Measurements from ENCODE around the gene RYR1. TPM values are rescaled to one million over a fixed set of nuclear protein-coding genes. Genes with fewer than 3 reads are reported as not detected.

The RYR1 gene
- total RNA-seq, 1 experiment from 2014 or later, result 4.1 TPM

- Histone ChIP-seq H3K79me2 (ENCODE audit: insufficient read depth, low read length) (no peaks in the 10 kb centered on the region), H3K4me3 (replicated peaks in 1 of 2; ENCODE audit: low read depth in 1 of 2, low read length in 2 of 2) (no peak overlapping the region), H3K9me3 (ENCODE audit: control insufficient read depth in 1 of 2, insufficient read depth in 1 of 2, low read depth in 1 of 2, low read length in 2 of 2) (no peaks in the 10 kb centered on the region), H3K27me3 (ENCODE audit: insufficient read depth, low read length) (no peaks in the 10 kb centered on the region), H3K9ac (ENCODE audit: low read length) (no peak overlapping the region), H2AFZ (ENCODE audit: low read depth, low read length, poor library complexity, severe bottlenecking) (no peak overlapping the region), H4K20me1 (ENCODE audit: insufficient read depth) (no peaks in the 10 kb centered on the region), H3K9me2 (ENCODE audit: insufficient read depth) (no peaks in the 10 kb centered on the region), H3K4me1 (ENCODE audit: control insufficient read depth in 1 of 2, insufficient read depth in 2 of 2, low read length in 2 of 2) (no peaks in the 10 kb centered on the region), H3K36me3 (ENCODE audit: control insufficient read depth in 1 of 2, insufficient read depth in 2 of 2, low read length in 2 of 2) (no peaks in the 10 kb centered on the region), H3K4me2 (ENCODE audit: low read length) (no peak overlapping the region), H3K27ac (ENCODE audit: low read depth, low read length) (no peak overlapping the region)
- ATAC-seq, result no peak
- intact Hi-C loops (cut with micrococcal nuclease), result no loop called here
- ChIA-PET RAD21 (ENCODE audit: low non-redundant PET in 1 of 2, low total read pairs in 2 of 2, uncharacterized antibody in 2 of 2, unreplicated experiment in 2 of 2) (no interaction called here), CTCF (no interaction called here), POLR2A (no interaction called here)
- BruUV-seq (replicated peaks), result no TSS peak
- DNase-seq (ENCODE audit: low read depth, low spot score), result no peak
- no peak for TF ChIP-seq CEBPB (IDR thresholded peaks at IDR 0.05; ENCODE audit: low read depth)
- no peak for TF ChIP-seq POLR2AphosphoS5 (IDR thresholded peaks at IDR 0.05; ENCODE audit: low read depth, low read length)
Observed at GRCh38 chr19:38580080-38580479, 146.6 kb downstream of the RYR1 start.

DNA sequence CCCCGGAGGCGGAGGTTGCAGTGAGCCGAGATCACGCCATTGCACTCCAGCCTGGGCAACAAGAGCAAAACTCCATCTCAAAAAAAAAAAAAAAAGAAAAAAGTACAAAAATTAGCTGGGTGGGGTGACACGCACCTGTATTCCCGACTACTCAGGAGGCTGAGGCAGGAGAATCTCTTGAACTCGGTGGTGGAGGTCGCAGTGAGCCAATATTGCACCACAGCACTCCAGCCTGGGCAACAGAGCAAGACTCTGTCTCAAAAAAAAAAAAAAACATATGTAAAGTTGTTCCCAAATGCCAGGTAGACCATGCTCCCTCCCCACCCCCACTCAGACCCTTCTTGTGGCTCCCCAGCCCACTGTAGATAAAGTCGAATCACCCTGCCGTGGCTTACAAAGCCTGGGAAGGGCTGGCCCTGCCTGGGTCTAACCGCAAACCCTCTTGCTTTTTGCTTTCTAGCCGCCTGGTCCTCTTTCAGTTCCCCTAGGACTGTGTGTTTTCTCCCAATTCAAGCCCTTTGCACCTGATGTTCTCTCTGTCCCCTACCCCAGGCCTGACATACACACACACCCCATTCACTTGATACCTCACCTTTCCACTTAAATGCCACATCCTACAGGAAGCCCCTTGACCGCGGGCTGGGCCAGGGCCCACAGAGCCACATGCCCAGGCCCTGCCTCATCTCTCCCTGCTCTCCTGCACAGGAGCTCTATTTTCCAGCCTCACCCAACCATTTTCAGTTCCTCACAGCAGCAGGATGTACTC is 149.9 kb downstream of the RYR1 start:
- Histone ChIP-seq H3K4me3 (replicated peaks in 1 of 2; ENCODE audit: low read depth in 1 of 2, low read length in 2 of 2) (no peak overlapping the region), H3K4me2 (ENCODE audit: low read length) (no peak overlapping the region), H3K79me2 (ENCODE audit: insufficient read depth, low read length) (no peaks in the 10 kb centered on the region), H3K36me3 (ENCODE audit: control insufficient read depth in 1 of 2, insufficient read depth in 2 of 2, low read length in 2 of 2) (no peaks in the 10 kb centered on the region), H3K27ac (ENCODE audit: low read depth, low read length) (no peak overlapping the region), H3K9me2 (ENCODE audit: insufficient read depth) (no peaks in the 10 kb centered on the region), H2AFZ (ENCODE audit: low read depth, low read length, poor library complexity, severe bottlenecking) (no peak overlapping the region), H3K4me1 (ENCODE audit: control insufficient read depth in 1 of 2, insufficient read depth in 2 of 2, low read length in 2 of 2) (no peaks in the 10 kb centered on the region), H3K9me3 (ENCODE audit: control insufficient read depth in 1 of 2, insufficient read depth in 1 of 2, low read depth in 1 of 2, low read length in 2 of 2) (no peaks in the 10 kb centered on the region), H3K27me3 (ENCODE audit: insufficient read depth, low read length) (no peaks in the 10 kb centered on the region), H4K20me1 (ENCODE audit: insufficient read depth) (no peaks in the 10 kb centered on the region), H3K9ac (ENCODE audit: low read length) (no peak overlapping the region)
- RAD21 ChIA-PET (ENCODE audit: low non-redundant PET in 1 of 2, low total read pairs in 2 of 2, uncharacterized antibody in 2 of 2, unreplicated experiment in 2 of 2), result no interaction called here
- POLR2A ChIA-PET, result no interaction called here
- ATAC-seq, result no peak; the same call in 1 of the 2 replicates
- no TSS peak for BruUV-seq (replicated peaks)
- CTCF ChIA-PET, result interaction anchor here (1.0 kb wide), 1 partner anchor 347 kb away, joined by 3 read pairs; the partner anchor contains the start of genes MRPS12 and SARS2
- DNase-seq (ENCODE audit: low read depth, low spot score), result no peak
- intact Hi-C loops (cut with micrococcal nuclease), result no loop called here
- TF ChIP-seq, protein P1, sequence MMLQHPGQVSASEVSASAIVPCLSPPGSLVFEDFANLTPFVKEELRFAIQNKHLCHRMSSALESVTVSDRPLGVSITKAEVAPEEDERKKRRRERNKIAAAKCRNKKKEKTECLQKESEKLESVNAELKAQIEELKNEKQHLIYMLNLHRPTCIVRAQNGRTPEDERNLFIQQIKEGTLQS (IDR thresholded peaks at IDR 0.05), result no peak
- TF ChIP-seq ZFX (IDR thresholded peaks at IDR 0.05), result no peak
- no peak for TF ChIP-seq POLR2A (IDR thresholded peaks at IDR 0.05; ENCODE audit: borderline replicate concordance, extremely low read depth, insufficient read depth, insufficient read length)
- TF ChIP-seq, protein P2, sequence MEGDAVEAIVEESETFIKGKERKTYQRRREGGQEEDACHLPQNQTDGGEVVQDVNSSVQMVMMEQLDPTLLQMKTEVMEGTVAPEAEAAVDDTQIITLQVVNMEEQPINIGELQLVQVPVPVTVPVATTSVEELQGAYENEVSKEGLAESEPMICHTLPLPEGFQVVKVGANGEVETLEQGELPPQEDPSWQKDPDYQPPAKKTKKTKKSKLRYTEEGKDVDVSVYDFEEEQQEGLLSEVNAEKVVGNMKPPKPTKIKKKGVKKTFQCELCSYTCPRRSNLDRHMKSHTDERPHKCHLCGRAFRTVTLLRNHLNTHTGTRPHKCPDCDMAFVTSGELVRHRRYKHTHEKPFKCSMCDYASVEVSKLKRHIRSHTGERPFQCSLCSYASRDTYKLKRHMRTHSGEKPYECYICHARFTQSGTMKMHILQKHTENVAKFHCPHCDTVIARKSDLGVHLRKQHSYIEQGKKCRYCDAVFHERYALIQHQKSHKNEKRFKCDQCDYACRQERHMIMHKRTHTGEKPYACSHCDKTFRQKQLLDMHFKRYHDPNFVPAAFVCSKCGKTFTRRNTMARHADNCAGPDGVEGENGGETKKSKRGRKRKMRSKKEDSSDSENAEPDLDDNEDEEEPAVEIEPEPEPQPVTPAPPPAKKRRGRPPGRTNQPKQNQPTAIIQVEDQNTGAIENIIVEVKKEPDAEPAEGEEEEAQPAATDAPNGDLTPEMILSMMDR (IDR thresholded peaks at IDR 0.05 in 2 of 3, conservative IDR thresholded peaks at IDR 0.05 in 1 of 3; ENCODE audit: borderline replicate concordance in 1 of 3, insufficient read depth in 1 of 3, low read depth in 2 of 3, low read length in 2 of 3), result no peak
- TF ChIP-seq FOSL1 (IDR thresholded peaks at IDR 0.05; ENCODE audit: low read depth), result no peak
- no peak for TF ChIP-seq SP1 (IDR thresholded peaks at IDR 0.05; ENCODE audit: low read depth)
- TF ChIP-seq ZBTB33 (IDR thresholded peaks at IDR 0.05; ENCODE audit: extremely low read depth, insufficient replicate concordance, low read length), result no peak
- no peak for TF ChIP-seq CEBPB (IDR thresholded peaks at IDR 0.05; ENCODE audit: low read depth)
- no peak for TF ChIP-seq SIN3A (IDR thresholded peaks at IDR 0.05; ENCODE audit: low read depth)
- TF ChIP-seq POLR2AphosphoS5 (IDR thresholded peaks at IDR 0.05; ENCODE audit: low read depth, low read length), result no peak
- no peak for TF ChIP-seq EGR1 (IDR thresholded peaks at IDR 0.05; ENCODE audit: low read depth)
- TF ChIP-seq, protein P3, sequence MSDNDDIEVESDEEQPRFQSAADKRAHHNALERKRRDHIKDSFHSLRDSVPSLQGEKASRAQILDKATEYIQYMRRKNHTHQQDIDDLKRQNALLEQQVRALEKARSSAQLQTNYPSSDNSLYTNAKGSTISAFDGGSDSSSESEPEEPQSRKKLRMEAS (IDR thresholded peaks at IDR 0.05), result no peak
- TF ChIP-seq RAD21 (IDR thresholded peaks at IDR 0.05; ENCODE audit: low read depth), result no peak

Data from HCT116 (cell line).